ENCODE results near the gene SLC25A13. TPM values are rescaled to one million over a fixed set of nuclear protein-coding genes. Genes with fewer than 3 reads are reported as not detected.

Gene SLC25A13
- total and polyA plus RNA-seq, 3 experiments from 2014 or later = 9.7 to 13.8 (median 10.8) TPM

- CTCF ChIA-PET = no interaction called here
Measured at GRCh38 chr7:96088579-96088978, 233.3 kb downstream of the SLC25A13 start.

GRCh38 chr7:96085953-96086352, 235.9 kb downstream of the SLC25A13 start:
- no peaks in the 10 kb centered on the region for H3K4me1 ChIP-seq (ENCODE audit: insufficient read depth, low read length)
- ChIA-PET POLR2A (no interaction called here), CTCF (no interaction called here)
- no peaks in the 10 kb centered on the region for H3K36me3 ChIP-seq (ENCODE audit: insufficient read depth, low read length)
- H3K27me3 Mint-ChIP-seq = peaks cover 2 to 11% of the 10 kb centered on the region in 2 donors
- no peaks in the 10 kb centered on the region for H3K36me3 Mint-ChIP-seq
- no peak overlapping the region for H3K27ac Mint-ChIP-seq
- no peaks in the 10 kb centered on the region for H3K9me3 ChIP-seq (ENCODE audit: low read length)
- H3K4me3 Mint-ChIP-seq = no peak overlapping the region
- H3K27me3 ChIP-seq (ENCODE audit: insufficient read depth, low read length, poor library complexity, severe bottlenecking) = no peaks in the 10 kb centered on the region
- no peak for DNase-seq
- H3K4me1 Mint-ChIP-seq = no peaks in the 10 kb centered on the region
- no peak overlapping the region for H3K4me3 ChIP-seq (ENCODE audit: low read length)
- no peak overlapping the region for H3K27ac ChIP-seq (ENCODE audit: low read depth, low read length)
- no peaks in the 10 kb centered on the region for H3K9me3 Mint-ChIP-seq

More at GRCh38 chr7:96088579-96088978, 233.3 kb downstream of the SLC25A13 start:
- POLR2A ChIA-PET = no interaction called here
- Histone ChIP-seq H3K27me3 (ENCODE audit: insufficient read depth, low read length, poor library complexity, severe bottlenecking) (no peaks in the 10 kb centered on the region), H3K36me3 (ENCODE audit: insufficient read depth, low read length) (no peaks in the 10 kb centered on the region), H3K9me3 (ENCODE audit: low read length) (no peaks in the 10 kb centered on the region), H3K27ac (ENCODE audit: low read depth, low read length) (no peak overlapping the region), H3K4me3 (ENCODE audit: low read length) (no peak overlapping the region), H3K4me1 (ENCODE audit: insufficient read depth, low read length) (no peaks in the 10 kb centered on the region)
- Mint-ChIP-seq H3K27ac (no peak overlapping the region), H3K4me1 (no peaks in the 10 kb centered on the region), H3K36me3 (no peaks in the 10 kb centered on the region), H3K4me3 (no peak overlapping the region), H3K27me3 (peaks cover 2 to 26% of the 10 kb centered on the region in 2 donors), H3K9me3 (no peaks in the 10 kb centered on the region)
- DNase-seq = no peak

GRCh38 chr7:96084881-96085553, 236.9 kb downstream of the SLC25A13 start:
- no peaks in the 10 kb centered on the region for H3K36me3 ChIP-seq (ENCODE audit: insufficient read depth, low read length)
- no peak overlapping the region for H3K27ac Mint-ChIP-seq
- peaks cover 3 to 13% of the 10 kb centered on the region in 2 donors for H3K27me3 Mint-ChIP-seq
- ChIA-PET CTCF (no interaction called here), POLR2A (no interaction called here)
- H3K9me3 Mint-ChIP-seq = no peaks in the 10 kb centered on the region
- no peak overlapping the region for H3K4me3 Mint-ChIP-seq
- DNase-seq = no peak
- H3K27ac ChIP-seq (ENCODE audit: low read depth, low read length) = no peak overlapping the region
- no peaks in the 10 kb centered on the region for H3K36me3 Mint-ChIP-seq
- no peaks in the 10 kb centered on the region for H3K4me1 Mint-ChIP-seq
- H3K27me3 ChIP-seq (ENCODE audit: insufficient read depth, low read length, poor library complexity, severe bottlenecking) = no peaks in the 10 kb centered on the region
- H3K4me3 ChIP-seq (ENCODE audit: low read length) = no peak overlapping the region
- no peaks in the 10 kb centered on the region for H3K4me1 ChIP-seq (ENCODE audit: insufficient read depth, low read length)
- H3K9me3 ChIP-seq (ENCODE audit: low read length) = no peaks in the 10 kb centered on the region

GRCh38 chr7:96080027-96080426, 241.9 kb downstream of the SLC25A13 start:
- H3K4me3 Mint-ChIP-seq = no peak overlapping the region
- POLR2A ChIA-PET = no interaction called here
- H3K4me1 Mint-ChIP-seq = peaks cover 6 to 11% (median 7%) of the 10 kb centered on the region in 3 donors
- peaks cover 9% of the 10 kb centered on the region for H3K27me3 ChIP-seq (ENCODE audit: insufficient read depth, low read length, poor library complexity, severe bottlenecking)
- no peaks in the 10 kb centered on the region for H3K9me3 ChIP-seq (ENCODE audit: low read length)
- no peaks in the 10 kb centered on the region for H3K9me3 Mint-ChIP-seq
- H3K4me3 ChIP-seq (ENCODE audit: low read length) = no peak overlapping the region
- CTCF ChIA-PET = no interaction called here
- H3K27ac ChIP-seq (ENCODE audit: low read depth, low read length) = no peak overlapping the region
- DNase-seq = no peak
- no peaks in the 10 kb centered on the region for H3K36me3 Mint-ChIP-seq
- H3K36me3 ChIP-seq (ENCODE audit: insufficient read depth, low read length) = no peaks in the 10 kb centered on the region
- no peak overlapping the region for H3K27ac Mint-ChIP-seq
- H3K27me3 Mint-ChIP-seq = peaks cover 20 to 52% of the 10 kb centered on the region in 2 donors
- peaks cover 7% of the 10 kb centered on the region for H3K4me1 ChIP-seq (ENCODE audit: insufficient read depth, low read length)

- peaks cover 20 to 68% of the 10 kb centered on the region in 2 donors for H3K27me3 Mint-ChIP-seq
- no peaks in the 10 kb centered on the region for H3K36me3 Mint-ChIP-seq
Measured at GRCh38 chr7:96076350-96076707, 245.6 kb downstream of the SLC25A13 start.

GRCh38 chr7:96075510-96076349, 246.2 kb downstream of the SLC25A13 start:
- ChIA-PET CTCF (interaction anchor here (0.9 to 3.1 kb wide), 2 partner anchors 952 to 990 kb away, joined by 4 to 18 read pairs; no protein-coding TSS in a partner anchor), POLR2A (interaction anchor here (0.6 kb wide), 1 partner anchor 455 kb away, joined by 3 read pairs; no protein-coding TSS in a partner anchor)

More at GRCh38 chr7:96076350-96076707, 245.6 kb downstream of the SLC25A13 start:
- peaks cover 6 to 11% (median 7%) of the 10 kb centered on the region in 3 donors for H3K4me1 Mint-ChIP-seq
- no peaks in the 10 kb centered on the region for H3K9me3 Mint-ChIP-seq
- no peak for DNase-seq
- CTCF ChIA-PET = interaction anchor here (0.9 to 3.1 kb wide), 2 partner anchors 951 to 988 kb away, joined by 3 to 18 read pairs; no protein-coding TSS in a partner anchor
- Histone ChIP-seq H3K4me1 (ENCODE audit: insufficient read depth, low read length) (peaks cover 7% of the 10 kb centered on the region), H3K36me3 (ENCODE audit: insufficient read depth, low read length) (no peaks in the 10 kb centered on the region), H3K27ac (ENCODE audit: low read depth, low read length) (no peak overlapping the region), H3K9me3 (ENCODE audit: low read length) (no peaks in the 10 kb centered on the region), H3K27me3 (ENCODE audit: insufficient read depth, low read length, poor library complexity, severe bottlenecking) (peaks cover 9% of the 10 kb centered on the region), H3K4me3 (ENCODE audit: low read length) (peak overlapping the region; percentile 50)
- peak overlapping the region; percentile 66 to 90 (median 83) for H3K4me3 Mint-ChIP-seq
- POLR2A ChIA-PET = interaction anchor here (0.6 kb wide), 1 partner anchor 455 kb away, joined by 3 read pairs; no protein-coding TSS in a partner anchor
- no peak overlapping the region for H3K27ac Mint-ChIP-seq

GRCh38 chr7:96074871-96075270, 247.0 kb downstream of the SLC25A13 start:
- Mint-ChIP-seq H3K27me3 (peaks cover 18 to 64% of the 10 kb centered on the region in 2 donors), H3K9me3 (no peaks in the 10 kb centered on the region), H3K4me3 (peak overlapping the region in 3 of 7 donors; percentile 72 to 86 (median 83)), H3K36me3 (no peaks in the 10 kb centered on the region), H3K27ac (no peak overlapping the region), H3K4me1 (peaks cover 6 to 11% (median 7%) of the 10 kb centered on the region in 3 donors)
- Histone ChIP-seq H3K9me3 (ENCODE audit: low read length) (no peaks in the 10 kb centered on the region), H3K27ac (ENCODE audit: low read depth, low read length) (no peak overlapping the region), H3K27me3 (ENCODE audit: insufficient read depth, low read length, poor library complexity, severe bottlenecking) (peaks cover 9% of the 10 kb centered on the region), H3K4me3 (ENCODE audit: low read length) (no peak overlapping the region), H3K4me1 (ENCODE audit: insufficient read depth, low read length) (peaks cover 7% of the 10 kb centered on the region), H3K36me3 (ENCODE audit: insufficient read depth, low read length) (no peaks in the 10 kb centered on the region)
- POLR2A ChIA-PET = no interaction called here
- CTCF ChIA-PET = interaction anchor here (0.9 to 3.1 kb wide), 2 partner anchors 953 to 991 kb away, joined by 4 to 18 read pairs; no protein-coding TSS in a partner anchor
- no peak for DNase-seq

More at GRCh38 chr7:96075510-96076349, 246.2 kb downstream of the SLC25A13 start:
- Mint-ChIP-seq H3K36me3 (no peaks in the 10 kb centered on the region), H3K27me3 (peaks cover 20 to 70% of the 10 kb centered on the region in 2 donors), H3K9me3 (no peaks in the 10 kb centered on the region), H3K27ac (no peak overlapping the region), H3K4me3 (peak overlapping the region; percentile 66 to 90 (median 83)), H3K4me1 (peaks cover 6 to 11% (median 7%) of the 10 kb centered on the region in 3 donors)
- H3K4me1 ChIP-seq (ENCODE audit: insufficient read depth, low read length) = peaks cover 7% of the 10 kb centered on the region
- H3K27me3 ChIP-seq (ENCODE audit: insufficient read depth, low read length, poor library complexity, severe bottlenecking) = peaks cover 9% of the 10 kb centered on the region
- H3K27ac ChIP-seq (ENCODE audit: low read depth, low read length) = no peak overlapping the region
- peak overlapping the region; percentile 50 for H3K4me3 ChIP-seq (ENCODE audit: low read length)
- DNase-seq = peak; percentile 10 to 53 (median 31)
- no peaks in the 10 kb centered on the region for H3K9me3 ChIP-seq (ENCODE audit: low read length)
- no peaks in the 10 kb centered on the region for H3K36me3 ChIP-seq (ENCODE audit: insufficient read depth, low read length)

Data from CD8-positive, alpha-beta memory T cell (primary cell).